ENCODE measurements around the gene RIMBP2.

RIMBP2 gene

DNA sequence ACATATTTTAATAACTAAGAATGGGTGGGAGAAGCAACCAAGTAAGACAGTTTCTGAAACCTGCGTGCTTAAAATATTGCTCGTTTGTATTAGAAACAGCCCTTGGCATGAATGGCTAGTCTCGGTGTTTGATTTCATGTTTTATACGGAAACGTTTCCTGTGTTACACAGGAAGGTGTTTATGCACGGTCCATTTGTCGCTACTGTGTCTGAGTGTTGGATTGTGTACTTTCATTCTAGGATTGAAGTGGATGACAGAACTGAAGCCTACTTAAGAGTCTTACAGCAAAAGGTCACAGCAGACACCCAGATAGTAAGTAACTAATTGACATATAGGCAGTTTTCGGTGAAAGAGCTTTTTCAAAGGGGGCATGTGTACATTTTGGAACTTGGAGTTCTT lies 358.9 kb downstream of the RIMBP2 start:
- DNase-seq: no peak

- no peak for DNase-seq
Observed at GRCh38 chr12:130356222-130356621, 359.9 kb downstream of the RIMBP2 start.

DNA sequence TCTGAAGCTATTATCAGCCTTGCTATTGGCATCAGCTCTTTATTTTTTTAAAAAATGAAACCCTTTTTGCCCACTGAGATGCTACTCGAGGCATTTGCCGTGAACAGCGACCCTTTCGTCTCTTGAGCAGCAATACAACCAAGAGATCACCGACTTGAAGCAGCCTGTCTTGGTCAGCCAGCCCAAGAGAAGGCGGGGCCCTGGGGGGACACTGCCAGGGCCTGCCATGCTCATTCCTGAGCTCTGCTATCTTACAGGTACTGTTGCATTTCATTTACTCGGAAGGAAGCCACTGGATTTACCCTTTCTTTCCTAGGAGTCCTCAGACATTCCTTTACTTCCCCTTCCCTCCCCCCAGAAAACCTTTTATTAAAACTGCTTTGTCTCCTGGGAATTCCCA lies 361.7 kb downstream of the RIMBP2 start:
- no peak for DNase-seq

DNA sequence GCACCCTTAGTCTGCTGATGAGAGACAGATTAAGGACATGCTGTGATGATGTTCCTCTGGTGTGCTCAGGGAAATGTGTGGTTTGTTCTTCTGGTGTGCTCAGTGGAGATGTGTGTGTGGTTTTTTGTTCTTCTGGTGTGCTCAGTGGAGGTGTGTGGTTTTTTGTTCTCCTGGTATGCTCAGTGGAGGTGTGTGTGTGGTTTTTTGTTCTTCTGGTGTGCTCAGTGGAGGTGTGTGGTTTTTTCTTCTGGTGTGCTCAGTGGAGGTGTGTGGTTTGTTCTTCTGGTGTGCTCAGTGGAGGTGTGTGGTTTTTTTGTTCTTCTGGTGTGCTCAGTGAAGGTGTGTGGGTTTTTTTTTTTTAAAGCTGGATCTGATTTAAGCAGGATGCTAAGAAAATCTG lies 363.0 kb downstream of the RIMBP2 start:
- no peak for DNase-seq

GRCh38 chr12:130351326-130351725 lies 364.8 kb downstream of the RIMBP2 start:
- DNase-seq: no peak

DNA sequence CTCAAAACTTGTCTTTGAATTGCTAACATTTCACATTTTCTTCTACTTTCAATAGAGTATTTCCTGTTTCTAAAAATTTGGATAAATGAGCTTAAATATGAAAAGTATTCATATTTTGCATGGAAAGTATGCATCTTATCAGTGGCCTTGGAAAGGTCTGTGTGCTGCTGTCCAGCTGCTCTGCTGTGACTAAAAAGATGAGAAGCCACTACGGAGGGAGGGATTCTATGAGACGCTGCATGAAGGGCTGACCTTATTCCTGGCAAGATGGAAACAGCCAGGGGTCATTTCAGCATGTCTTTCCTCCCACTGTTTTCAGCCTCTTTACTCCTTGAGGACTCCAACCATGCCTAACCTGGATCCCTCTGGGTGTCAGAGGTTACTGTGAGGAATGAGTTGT lies 365.4 kb downstream of the RIMBP2 start:
- DNase-seq: no peak

DNA sequence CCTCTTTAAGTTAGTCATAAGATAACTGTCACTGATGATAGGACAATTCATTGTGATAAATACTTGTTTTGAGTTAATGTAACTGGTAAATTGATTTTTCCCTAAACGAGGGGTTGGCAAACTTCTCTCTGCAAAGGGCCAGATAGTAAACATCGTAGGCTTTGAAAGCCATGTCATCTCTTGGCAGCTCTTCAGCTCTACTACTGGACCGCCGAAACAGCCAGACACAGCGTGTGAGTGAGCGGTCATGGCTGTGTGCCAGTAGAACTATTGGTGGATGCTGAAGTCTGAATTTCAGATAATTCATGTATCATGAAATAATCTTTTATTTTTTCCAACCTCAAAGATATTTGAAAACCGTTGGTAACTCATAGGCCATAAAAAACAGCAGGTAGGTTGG lies 368.5 kb downstream of the RIMBP2 start:
- no peak for DNase-seq
